GM18870 (cell line): ENCODE results near the gene ETS1.
A peak's percentile ranks its signal among the peaks of the same experiment; 100 is the strongest.

Source experiments
- ATAC-seq: cut with Tn5 transposase; IDR thresholded peaks from one replicate; pipeline ENCODE4 v1.9.1; 2021; ENCODE audit warnings: moderate library complexity; ENCODE audit not compliant: unreplicated experiment

Gene ETS1

DNA sequence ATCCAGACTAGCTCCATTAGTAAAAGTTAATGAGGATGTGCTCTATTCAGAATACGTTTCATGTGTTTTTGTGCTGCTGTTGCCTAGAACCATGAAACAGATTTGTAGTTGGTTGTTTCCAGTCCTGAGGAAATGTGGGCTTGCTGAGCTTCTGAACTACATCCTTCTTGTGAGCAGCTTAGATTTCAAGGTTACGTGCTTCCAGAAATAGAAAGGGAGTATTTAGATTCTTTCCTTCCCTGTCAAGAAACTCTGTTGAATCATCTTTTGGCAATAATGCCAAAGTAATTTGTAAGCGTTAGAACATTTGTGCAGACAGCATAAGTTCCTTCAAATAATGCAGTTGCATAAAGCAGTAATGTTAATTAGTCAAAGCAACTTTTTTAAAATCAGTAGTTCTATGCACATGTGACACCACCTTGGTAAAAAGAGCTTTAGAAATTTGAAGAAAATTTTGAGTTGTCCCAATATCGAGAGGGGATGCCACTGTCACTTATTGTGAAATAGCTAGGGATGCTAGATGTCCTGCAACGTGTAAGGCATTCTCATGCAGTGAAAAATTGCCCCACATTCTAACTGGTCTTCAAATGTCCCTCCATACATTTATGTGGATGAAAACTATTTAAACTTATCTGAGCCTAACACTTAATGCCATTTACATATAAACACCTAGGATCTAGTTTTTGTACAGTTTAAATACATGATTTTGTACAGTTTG is 169.6 kb downstream of the ETS1 start:
- no peak for ATAC-seq

DNA sequence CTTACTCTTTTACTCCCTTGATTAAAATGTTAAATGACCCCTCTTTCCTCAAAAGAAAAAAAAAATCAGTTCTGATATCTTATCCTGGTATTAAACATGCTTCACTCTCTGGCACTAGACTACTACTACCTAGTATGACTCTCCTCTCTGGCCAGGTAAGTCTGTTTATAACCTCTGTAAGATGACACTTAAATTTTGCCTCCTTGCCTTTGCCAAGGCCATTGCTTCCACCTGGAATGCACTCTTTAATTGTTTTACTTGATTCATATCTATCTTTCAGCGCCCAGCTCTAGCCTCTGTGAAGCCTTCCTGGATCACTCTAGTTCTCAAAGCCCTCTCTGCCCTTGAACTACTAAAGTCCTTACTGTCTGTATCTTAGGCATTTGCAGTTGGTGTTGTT is 170.4 kb downstream of the ETS1 start:
- ATAC-seq, result no peak

DNA sequence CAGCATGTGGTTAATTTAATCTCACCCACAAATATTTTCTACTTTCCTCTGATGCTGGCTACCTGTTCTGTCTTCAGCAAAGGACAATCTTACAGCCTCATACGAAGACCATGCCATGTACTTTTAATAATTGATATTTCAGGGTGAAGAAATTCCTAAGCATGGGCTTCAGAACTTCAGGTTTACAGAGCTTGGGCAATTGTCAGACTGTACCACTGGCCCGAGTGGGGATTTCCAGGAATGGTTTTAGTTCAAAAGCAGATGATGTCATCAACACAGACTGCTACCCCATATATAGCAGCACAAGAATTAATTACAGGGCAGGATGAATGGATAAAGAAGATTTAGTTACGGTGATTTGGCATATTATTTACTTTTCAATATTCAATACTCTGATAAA is 171.8 kb downstream of the ETS1 start:
- ATAC-seq, result peak; percentile 35

DNA sequence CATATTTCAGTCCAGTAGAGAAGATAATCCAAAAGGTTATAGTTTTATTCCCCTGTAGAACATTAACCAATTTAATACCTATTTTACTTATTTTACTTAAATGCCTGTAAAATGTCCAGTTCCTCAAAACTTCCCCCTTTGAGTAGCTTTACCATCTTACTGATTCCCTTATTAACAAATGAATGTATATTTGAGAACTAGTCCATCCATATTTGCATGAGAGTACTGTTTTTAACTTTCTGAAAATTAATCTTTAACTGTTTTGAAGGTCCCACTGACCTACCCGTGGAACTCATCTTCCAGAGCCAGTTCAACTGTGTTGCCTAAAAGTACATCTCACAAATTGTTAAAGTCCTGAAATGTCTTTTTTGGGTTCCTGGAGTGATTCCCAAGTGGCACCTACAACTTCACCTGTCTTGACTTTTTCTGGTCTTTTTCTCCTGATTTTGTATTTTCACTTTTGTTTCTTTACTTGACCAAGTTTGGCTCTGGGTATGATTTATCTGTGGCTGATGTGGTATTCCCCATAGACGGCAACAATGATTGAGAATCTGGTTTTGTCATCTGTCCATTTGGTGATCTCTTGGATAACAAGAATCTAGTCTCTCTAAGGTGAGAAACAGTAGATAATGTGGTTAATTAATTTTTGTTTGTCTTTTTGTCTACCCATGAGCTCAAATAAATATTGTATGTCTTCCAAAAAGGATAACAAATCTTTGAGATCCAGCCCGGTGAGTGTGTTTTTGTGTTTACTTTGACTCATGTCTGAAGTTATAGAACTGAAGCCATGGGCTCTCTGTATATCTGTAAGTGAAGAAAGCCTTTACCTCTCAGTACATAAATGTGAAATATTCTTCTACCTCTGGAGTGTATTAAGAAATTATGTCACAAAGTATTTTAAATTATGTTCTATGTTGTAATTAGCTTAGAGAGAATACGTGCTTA is 174.2 kb downstream of the ETS1 start:
- ATAC-seq, result peak; percentile 87

DNA sequence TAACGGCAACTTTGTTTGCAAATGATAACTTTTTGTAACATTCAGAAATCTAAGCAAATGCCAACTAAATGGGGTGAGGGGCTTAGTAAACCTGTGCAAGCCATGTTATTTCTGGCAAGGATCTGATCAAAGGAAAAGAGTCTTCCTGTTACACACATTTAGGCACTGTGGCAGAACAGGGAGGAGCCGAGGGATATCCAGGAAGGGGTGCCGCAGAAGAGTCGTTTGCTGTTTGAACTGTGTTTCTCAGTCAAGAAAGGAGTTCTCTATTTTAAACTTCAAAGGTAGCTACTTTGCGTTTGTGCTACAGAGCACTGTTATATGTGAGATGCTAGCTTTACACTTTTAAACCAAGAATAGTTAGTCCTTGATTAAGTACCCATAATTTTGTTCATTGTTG is 175.5 kb downstream of the ETS1 start:
- ATAC-seq, result no peak

DNA sequence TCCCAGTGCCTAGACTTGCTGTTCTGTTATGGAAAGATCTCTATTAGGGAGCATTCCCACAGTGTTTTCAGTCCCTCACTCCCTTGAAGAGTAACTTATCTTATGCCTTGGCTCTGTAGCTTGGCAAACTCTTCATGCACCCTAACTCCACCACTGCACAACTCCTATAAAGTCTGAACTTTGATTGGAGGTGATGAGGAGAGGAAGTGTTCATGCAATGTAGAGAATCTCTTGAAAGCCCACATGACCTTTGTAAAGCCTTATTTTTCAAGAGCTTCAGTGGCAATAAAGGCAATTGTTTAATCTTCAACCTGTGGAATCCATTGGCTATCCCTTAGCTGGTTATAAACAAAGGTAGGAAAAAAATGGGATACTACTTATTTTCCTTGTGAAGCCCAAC is 176.2 kb downstream of the ETS1 start:
- ATAC-seq, result no peak

DNA sequence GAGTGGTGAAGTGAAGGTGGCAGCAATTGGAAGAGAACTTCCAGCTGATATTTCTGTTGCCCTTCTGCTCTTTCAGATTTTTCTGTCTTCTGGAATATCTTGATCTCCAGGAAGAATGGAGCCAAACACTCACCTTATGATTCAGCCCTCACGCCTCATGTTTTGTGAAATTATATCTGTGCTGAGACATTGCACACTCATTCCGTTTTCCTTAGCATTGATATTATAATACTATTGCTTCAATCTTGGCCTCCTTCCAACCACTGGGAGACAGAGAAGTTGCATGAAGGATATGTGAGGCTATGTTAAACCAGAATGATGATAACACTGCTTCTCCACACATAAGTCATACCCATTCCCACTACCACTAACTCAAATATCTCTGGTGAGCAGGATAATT is 177.9 kb downstream of the ETS1 start:
- no peak for ATAC-seq
